ENCODE measurements around the gene REEP5. TPM values are rescaled to one million over a fixed set of nuclear protein-coding genes. Genes with fewer than 3 reads are reported as not detected.

REEP5 gene
- total RNA-seq, 1 experiment from 2014 or later = 112 TPM

DNA sequence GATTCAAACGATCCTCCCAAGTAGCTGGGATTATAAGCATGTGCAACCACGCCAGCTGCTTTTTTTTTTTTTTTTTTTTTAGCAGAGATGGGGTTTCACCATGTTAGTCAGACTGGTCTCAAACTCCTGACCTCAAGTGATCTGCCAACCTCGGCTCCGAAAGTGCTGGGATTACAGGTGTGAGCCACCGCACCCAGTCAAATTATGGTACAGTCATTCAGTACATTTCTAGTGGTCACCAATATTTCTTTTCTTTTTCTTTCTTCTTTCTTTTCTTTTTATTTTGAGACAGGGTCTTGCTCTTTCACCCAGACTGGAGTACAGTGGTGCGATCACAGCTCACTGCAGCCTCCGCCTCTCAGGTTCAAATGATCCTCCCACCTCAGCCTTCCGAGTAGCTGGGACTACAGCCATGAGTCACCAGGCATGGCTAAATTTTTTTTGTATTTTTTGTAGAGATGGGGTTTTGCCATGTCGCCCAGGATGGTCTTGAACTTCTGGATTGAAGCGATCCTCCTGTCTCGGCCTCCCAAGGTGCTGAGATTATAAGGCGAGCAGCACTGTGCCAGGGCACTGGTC is 29.2 kb upstream of the REEP5 start:
- no TSS peak for BruUV-seq (replicated peaks)
- ChIA-PET POLR2A (interaction anchor here (0.6 kb wide), 1 partner anchor 605 kb away, joined by 6 read pairs; no protein-coding TSS in a partner anchor), CTCF (no interaction called here)
- H3K4me1 ChIP-seq (ENCODE audit: control insufficient read depth, insufficient read depth, low read length) = peaks cover 5% of the 10 kb centered on the region; the same call in 1 of the 2 replicates
- H3K4me3 ChIP-seq (ENCODE audit: low read depth in 2 of 2, low read length in 2 of 2) = no peak overlapping the region
- in situ Hi-C loops (cut with HindIII; ENCODE audit: low pct_unique_long_range_greater_than_20kb, low sequenced_read_pairs) = no loop called here
- no peaks in the 10 kb centered on the region for H3K9me3 ChIP-seq (ENCODE audit: control insufficient read depth, insufficient read depth, low read depth, low read length)
- intact Hi-C loops (cut with micrococcal nuclease; ENCODE audit: unreplicated experiment) = no loop called here
- H3K36me3 ChIP-seq (ENCODE audit: control insufficient read depth, insufficient read depth, low read length) = no peaks in the 10 kb centered on the region
- H3K27ac ChIP-seq (ENCODE audit: low read length) = no peak overlapping the region
- no peak for DNase-seq (ENCODE audit: low read depth, low spot score)
- TF ChIP-seq, protein P1, sequence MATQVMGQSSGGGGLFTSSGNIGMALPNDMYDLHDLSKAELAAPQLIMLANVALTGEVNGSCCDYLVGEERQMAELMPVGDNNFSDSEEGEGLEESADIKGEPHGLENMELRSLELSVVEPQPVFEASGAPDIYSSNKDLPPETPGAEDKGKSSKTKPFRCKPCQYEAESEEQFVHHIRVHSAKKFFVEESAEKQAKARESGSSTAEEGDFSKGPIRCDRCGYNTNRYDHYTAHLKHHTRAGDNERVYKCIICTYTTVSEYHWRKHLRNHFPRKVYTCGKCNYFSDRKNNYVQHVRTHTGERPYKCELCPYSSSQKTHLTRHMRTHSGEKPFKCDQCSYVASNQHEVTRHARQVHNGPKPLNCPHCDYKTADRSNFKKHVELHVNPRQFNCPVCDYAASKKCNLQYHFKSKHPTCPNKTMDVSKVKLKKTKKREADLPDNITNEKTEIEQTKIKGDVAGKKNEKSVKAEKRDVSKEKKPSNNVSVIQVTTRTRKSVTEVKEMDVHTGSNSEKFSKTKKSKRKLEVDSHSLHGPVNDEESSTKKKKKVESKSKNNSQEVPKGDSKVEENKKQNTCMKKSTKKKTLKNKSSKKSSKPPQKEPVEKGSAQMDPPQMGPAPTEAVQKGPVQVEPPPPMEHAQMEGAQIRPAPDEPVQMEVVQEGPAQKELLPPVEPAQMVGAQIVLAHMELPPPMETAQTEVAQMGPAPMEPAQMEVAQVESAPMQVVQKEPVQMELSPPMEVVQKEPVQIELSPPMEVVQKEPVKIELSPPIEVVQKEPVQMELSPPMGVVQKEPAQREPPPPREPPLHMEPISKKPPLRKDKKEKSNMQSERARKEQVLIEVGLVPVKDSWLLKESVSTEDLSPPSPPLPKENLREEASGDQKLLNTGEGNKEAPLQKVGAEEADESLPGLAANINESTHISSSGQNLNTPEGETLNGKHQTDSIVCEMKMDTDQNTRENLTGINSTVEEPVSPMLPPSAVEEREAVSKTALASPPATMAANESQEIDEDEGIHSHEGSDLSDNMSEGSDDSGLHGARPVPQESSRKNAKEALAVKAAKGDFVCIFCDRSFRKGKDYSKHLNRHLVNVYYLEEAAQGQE (IDR thresholded peaks at IDR 0.05; ENCODE audit: insufficient read depth in 1 of 2, low read depth in 2 of 2, low read length in 1 of 2) = no peak
- TF ChIP-seq SIN3A (IDR thresholded peaks at IDR 0.05; ENCODE audit: borderline replicate concordance, insufficient read depth, low read depth, low read length) (no peak), TCF7L2 (IDR thresholded peaks at IDR 0.05; ENCODE audit: low read depth, low read length) (no peak), POLR2AphosphoS5 (IDR thresholded peaks at IDR 0.05; ENCODE audit: low read depth, low read length) (no peak)
- TF ChIP-seq, protein P2, sequence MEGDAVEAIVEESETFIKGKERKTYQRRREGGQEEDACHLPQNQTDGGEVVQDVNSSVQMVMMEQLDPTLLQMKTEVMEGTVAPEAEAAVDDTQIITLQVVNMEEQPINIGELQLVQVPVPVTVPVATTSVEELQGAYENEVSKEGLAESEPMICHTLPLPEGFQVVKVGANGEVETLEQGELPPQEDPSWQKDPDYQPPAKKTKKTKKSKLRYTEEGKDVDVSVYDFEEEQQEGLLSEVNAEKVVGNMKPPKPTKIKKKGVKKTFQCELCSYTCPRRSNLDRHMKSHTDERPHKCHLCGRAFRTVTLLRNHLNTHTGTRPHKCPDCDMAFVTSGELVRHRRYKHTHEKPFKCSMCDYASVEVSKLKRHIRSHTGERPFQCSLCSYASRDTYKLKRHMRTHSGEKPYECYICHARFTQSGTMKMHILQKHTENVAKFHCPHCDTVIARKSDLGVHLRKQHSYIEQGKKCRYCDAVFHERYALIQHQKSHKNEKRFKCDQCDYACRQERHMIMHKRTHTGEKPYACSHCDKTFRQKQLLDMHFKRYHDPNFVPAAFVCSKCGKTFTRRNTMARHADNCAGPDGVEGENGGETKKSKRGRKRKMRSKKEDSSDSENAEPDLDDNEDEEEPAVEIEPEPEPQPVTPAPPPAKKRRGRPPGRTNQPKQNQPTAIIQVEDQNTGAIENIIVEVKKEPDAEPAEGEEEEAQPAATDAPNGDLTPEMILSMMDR (IDR thresholded peaks at IDR 0.05) = no peak
- H3K27me3 ChIP-seq (ENCODE audit: control insufficient read depth, insufficient read depth, low read length) = no peaks in the 10 kb centered on the region
- ATAC-seq = no peak

DNA sequence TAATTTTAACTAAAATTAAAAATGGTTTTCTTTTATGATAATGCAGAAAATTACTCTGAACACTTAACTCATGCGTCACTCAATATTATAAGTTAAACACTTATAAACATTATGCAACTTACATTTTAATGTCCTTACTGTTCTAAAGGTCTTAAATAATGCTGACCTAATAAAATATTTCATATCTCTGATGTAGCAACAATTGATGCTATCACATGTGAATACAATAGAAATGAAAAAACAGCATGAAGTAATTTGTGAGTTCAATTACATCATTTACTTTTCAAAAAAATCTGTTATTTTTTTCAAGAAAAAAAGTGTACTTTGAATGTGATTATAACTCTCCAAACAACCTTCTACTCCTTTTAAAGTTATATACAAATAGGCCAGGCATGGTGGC is 26.4 kb upstream of the REEP5 start:
- intact Hi-C loops (cut with micrococcal nuclease; ENCODE audit: unreplicated experiment) (no loop called here), in situ Hi-C loops (cut with HindIII; ENCODE audit: low pct_unique_long_range_greater_than_20kb, low sequenced_read_pairs) (no loop called here)
- no peaks in the 10 kb centered on the region for H3K9me3 ChIP-seq (ENCODE audit: control insufficient read depth, insufficient read depth, low read depth, low read length)
- no peak overlapping the region for H3K4me3 ChIP-seq (ENCODE audit: low read depth in 2 of 2, low read length in 2 of 2)
- no peak for TF ChIP-seq TCF7L2 (IDR thresholded peaks at IDR 0.05; ENCODE audit: low read depth, low read length)
- TF ChIP-seq, protein P1 (IDR thresholded peaks at IDR 0.05; ENCODE audit: insufficient read depth in 1 of 2, low read depth in 2 of 2, low read length in 1 of 2) = no peak
- TF ChIP-seq POLR2AphosphoS5 (IDR thresholded peaks at IDR 0.05; ENCODE audit: low read depth, low read length) = no peak
- H3K36me3 ChIP-seq (ENCODE audit: control insufficient read depth, insufficient read depth, low read length) = no peaks in the 10 kb centered on the region
- ATAC-seq (no peak), DNase-seq (ENCODE audit: low read depth, low spot score) (no peak)
- POLR2A ChIA-PET = no interaction called here
- no peaks in the 10 kb centered on the region for H3K4me1 ChIP-seq (ENCODE audit: control insufficient read depth, insufficient read depth, low read length)
- no peaks in the 10 kb centered on the region for H3K27me3 ChIP-seq (ENCODE audit: control insufficient read depth, insufficient read depth, low read length)
- no peak overlapping the region for H3K27ac ChIP-seq (ENCODE audit: low read length)
- no TSS peak for BruUV-seq (replicated peaks)
- CTCF ChIA-PET = no interaction called here
